ENCODE results near the gene SLC6A12. TPM values are rescaled to one million over a fixed set of nuclear protein-coding genes. Genes with fewer than 3 reads are reported as not detected.

SLC6A12 gene
- polyA plus RNA-seq, 1 donor = 16.7 TPM

Other genes with a start within 250 kb of the SLC6A12 start
- 10.8 TPM for gene IQSEC3, start 147.4 kb downstream of the SLC6A12 start, polyA plus RNA-seq (ENCODE audit: insufficient read length)
- 48.9 TPM for gene SLC6A13, start 48.7 kb upstream of the SLC6A12 start, polyA plus RNA-seq (ENCODE audit: insufficient read length)
- gene KDM5A, start 175.2 kb upstream of the SLC6A12 start, polyA plus RNA-seq (ENCODE audit: insufficient read length) = 47.0 TPM
- 38.6 TPM for gene CCDC77, start 187.5 kb upstream of the SLC6A12 start, polyA plus RNA-seq (ENCODE audit: insufficient read length)
- gene B4GALNT3, start 245.8 kb upstream of the SLC6A12 start, polyA plus RNA-seq (ENCODE audit: insufficient read length) = 18.3 TPM

All from left kidney (tissue), 1 donor.